Calu3 (cell line): ENCODE measurements around the gene TEX2. TPM values are rescaled to one million over a fixed set of nuclear protein-coding genes. Genes with fewer than 3 reads are reported as not detected.
A peak's percentile ranks its signal among the peaks of the same experiment; 100 is the strongest.

ENCODE experiments used
- BruUV-seq: library from RNA; stranded (reverse); fragments of 400-500 nt; replicated peaks from 2 replicates; lab custom pipeline; 2021; lab: Mats Ljungman, UMichigan
- CTCF ChIA-PET: fragments of 300-600 bp; sonication (Branson Sonifier 250); formaldehyde crosslinking; loops from one replicate; lab custom pipeline; 2022; ENCODE audit warnings: antibody characterized with exemption; lab: Charles Lee
- DNase-seq: peaks from one replicate; pipeline ENCODE4 v3.0.0; 2022
- H3K27ac Mint-ChIP-seq: one replicate; pipeline ENCODE4 v1.8.0; 2022; ENCODE audit warnings: mixed read lengths; ENCODE audit not compliant: unreplicated experiment
- H3K27me3 Mint-ChIP-seq: one replicate; pipeline ENCODE4 v1.8.0; 2022; ENCODE audit warnings: mixed read lengths; ENCODE audit not compliant: unreplicated experiment
- H3K36me3 Mint-ChIP-seq: one replicate; pipeline ENCODE4 v1.8.0; 2022; ENCODE audit warnings: mild to moderate bottlenecking, moderate library complexity, mixed read lengths; ENCODE audit not compliant: insufficient read depth, unreplicated experiment
- H3K4me1 Mint-ChIP-seq: one replicate; pipeline ENCODE4 v1.8.0; 2022; ENCODE audit warnings: mild to moderate bottlenecking, low read depth, mixed read lengths; ENCODE audit not compliant: unreplicated experiment
- H3K4me3 Mint-ChIP-seq: one replicate; pipeline ENCODE4 v1.8.0; 2022; ENCODE audit warnings: mild to moderate bottlenecking, low read depth, moderate library complexity, mixed read lengths; ENCODE audit not compliant: unreplicated experiment
- H3K9me3 Mint-ChIP-seq: one replicate; pipeline ENCODE4 v1.8.0; 2022; ENCODE audit warnings: low read depth, mixed read lengths; ENCODE audit not compliant: unreplicated experiment
- CTCF ChIP-seq: fragments of 200-600 bp; IDR thresholded peaks from one replicate; pipeline ENCODE4 v1.8.0; 2022; ENCODE audit warnings: antibody characterized with exemption; ENCODE audit not compliant: unreplicated experiment
- intact Hi-C: fragments of 100-400 bp; cut with micrococcal nuclease; formaldehyde crosslinking; loops from one replicate; pipeline ENCODE4 v1.10.0; 2022; ENCODE audit not compliant: unreplicated experiment
- total RNA-seq: library from RNA; stranded (reverse); gene quantifications from 2 replicates; pipeline ENCODE4 v1.2.3, GENCODE V29; 2022

Gene TEX2
- total RNA-seq, 1 experiment from 2014 or later: 12.3 TPM

- TF ChIP-seq CTCF: no peak
- intact Hi-C loops: no loop called here
- DNase-seq: no peak
- Mint-ChIP-seq H3K27ac (no peak overlapping the region), H3K9me3 (no peaks in the 10 kb centered on the region), H3K4me3 (no peak overlapping the region), H3K27me3 (no peaks in the 10 kb centered on the region), H3K36me3 (no peaks in the 10 kb centered on the region), H3K4me1 (peaks cover 9% of the 10 kb centered on the region)
- no TSS peak for BruUV-seq
- CTCF ChIA-PET: interaction anchor here (0.7 kb wide), 1 partner anchor 224 kb away, joined by 6 read pairs; no protein-coding TSS in a partner anchor
Measured at GRCh38 chr17:64218066-64218465, 45.0 kb downstream of the TEX2 start.

GRCh38 chr17:64217249-64217691 is 45.8 kb downstream of the TEX2 start:
- H3K36me3 Mint-ChIP-seq: no peaks in the 10 kb centered on the region
- BruUV-seq: no TSS peak
- no peaks in the 10 kb centered on the region for H3K27me3 Mint-ChIP-seq
- CTCF ChIA-PET: interaction anchor here (1.0 to 1.1 kb wide), 2 partner anchors 10 to 65 kb away, joined by 3 read pairs; no protein-coding TSS in a partner anchor
- H3K4me3 Mint-ChIP-seq: no peak overlapping the region
- no peak for TF ChIP-seq CTCF
- no peaks in the 10 kb centered on the region for H3K9me3 Mint-ChIP-seq
- no peak overlapping the region for H3K27ac Mint-ChIP-seq
- H3K4me1 Mint-ChIP-seq: peaks cover 9% of the 10 kb centered on the region
- no peak for DNase-seq
- intact Hi-C loops: no loop called here

- H3K27ac Mint-ChIP-seq: no peak overlapping the region
- intact Hi-C loops: no loop called here
- no peaks in the 10 kb centered on the region for H3K27me3 Mint-ChIP-seq
- H3K36me3 Mint-ChIP-seq: no peaks in the 10 kb centered on the region
- no peaks in the 10 kb centered on the region for H3K9me3 Mint-ChIP-seq
- TF ChIP-seq CTCF: no peak
- DNase-seq: peak; percentile 4
- H3K4me3 Mint-ChIP-seq: no peak overlapping the region
- CTCF ChIA-PET: interaction anchor here (1.0 to 1.1 kb wide), 2 partner anchors 10 to 66 kb away, joined by 3 read pairs; no protein-coding TSS in a partner anchor
- no TSS peak for BruUV-seq
- peaks cover 9% of the 10 kb centered on the region for H3K4me1 Mint-ChIP-seq
Measured at GRCh38 chr17:64216338-64217248, 46.5 kb downstream of the TEX2 start.

- no TSS peak for BruUV-seq
- Mint-ChIP-seq H3K27ac (no peak overlapping the region), H3K27me3 (no peaks in the 10 kb centered on the region), H3K36me3 (no peaks in the 10 kb centered on the region), H3K4me3 (no peak overlapping the region), H3K4me1 (peaks cover 9% of the 10 kb centered on the region), H3K9me3 (no peaks in the 10 kb centered on the region)
- TF ChIP-seq CTCF: no peak
- intact Hi-C loops: no loop called here
- DNase-seq: no peak
- CTCF ChIA-PET: no interaction called here
Measured at GRCh38 chr17:64216000-64216337, 47.1 kb downstream of the TEX2 start.
